GM23248 (cell line): ENCODE measurements around the gene PHF12.

Experiments used
- EZH2 ChIP-seq: fragments of 200-600 bp; sonication (generic); IDR thresholded peaks from 2 replicates; pipeline ENCODE4 v1.6.1; 2018; ENCODE audit warnings: antibody characterized with exemption, mild to moderate bottlenecking; ENCODE audit not compliant: insufficient read depth, poor library complexity, severe bottlenecking
- EZH2phosphoT487 ChIP-seq: fragments of 200-600 bp; sonication (generic); IDR thresholded peaks from 2 replicates; pipeline ENCODE4 v1.6.1; 2018; ENCODE audit warnings: antibody characterized with exemption, moderate library complexity, mild to moderate bottlenecking, low read depth; ENCODE audit not compliant: insufficient read depth

DNA sequence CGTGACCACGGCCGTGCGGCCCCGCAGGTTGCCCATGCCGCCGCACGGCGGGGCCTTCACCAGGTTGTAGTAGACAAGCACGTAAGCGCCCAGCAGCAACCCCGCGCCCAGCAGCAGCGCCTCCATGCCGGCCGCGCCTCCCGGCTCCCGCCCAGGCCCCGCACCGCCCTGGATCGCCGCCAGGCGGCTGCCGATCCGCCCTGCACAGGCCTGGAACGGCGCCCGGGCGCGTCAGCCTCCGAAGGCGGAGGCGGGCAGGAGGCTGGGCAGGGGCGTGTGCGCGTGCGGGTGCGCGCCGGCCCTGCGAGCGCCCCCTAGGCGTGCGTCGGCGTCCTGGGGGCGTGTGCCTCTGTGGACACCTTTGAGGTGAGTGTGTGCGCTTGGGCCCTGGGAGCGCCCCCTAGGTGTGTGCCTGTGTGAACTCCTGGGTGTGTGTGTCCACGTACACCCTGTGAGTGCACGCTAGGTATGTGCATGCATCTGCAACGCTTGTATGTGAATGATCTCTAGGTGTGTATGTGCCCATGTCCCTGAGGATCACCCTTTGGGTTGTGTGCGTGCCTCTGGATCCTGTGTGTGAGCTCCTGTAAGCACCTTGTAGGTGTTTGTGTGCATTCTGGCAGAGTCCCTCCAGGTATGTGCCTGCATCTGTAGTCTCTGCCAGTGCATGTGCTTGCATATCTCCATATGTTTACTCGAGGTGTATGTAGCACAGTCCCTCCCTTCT, 48.3 kb downstream of the PHF12 start, which contains the start of gene DHRS13:
- TF ChIP-seq EZH2phosphoT487 (no peak), EZH2 (no peak)
